Ecto neural progenitor cell (in vitro differentiated cells): ENCODE results near the gene ANGPTL8.

Source experiments
- DNase-seq: peaks from one replicate; pipeline ENCODE4 v3.0.0-alpha.2; 2018; ENCODE audit warnings: low spot score

Gene ANGPTL8

DNA sequence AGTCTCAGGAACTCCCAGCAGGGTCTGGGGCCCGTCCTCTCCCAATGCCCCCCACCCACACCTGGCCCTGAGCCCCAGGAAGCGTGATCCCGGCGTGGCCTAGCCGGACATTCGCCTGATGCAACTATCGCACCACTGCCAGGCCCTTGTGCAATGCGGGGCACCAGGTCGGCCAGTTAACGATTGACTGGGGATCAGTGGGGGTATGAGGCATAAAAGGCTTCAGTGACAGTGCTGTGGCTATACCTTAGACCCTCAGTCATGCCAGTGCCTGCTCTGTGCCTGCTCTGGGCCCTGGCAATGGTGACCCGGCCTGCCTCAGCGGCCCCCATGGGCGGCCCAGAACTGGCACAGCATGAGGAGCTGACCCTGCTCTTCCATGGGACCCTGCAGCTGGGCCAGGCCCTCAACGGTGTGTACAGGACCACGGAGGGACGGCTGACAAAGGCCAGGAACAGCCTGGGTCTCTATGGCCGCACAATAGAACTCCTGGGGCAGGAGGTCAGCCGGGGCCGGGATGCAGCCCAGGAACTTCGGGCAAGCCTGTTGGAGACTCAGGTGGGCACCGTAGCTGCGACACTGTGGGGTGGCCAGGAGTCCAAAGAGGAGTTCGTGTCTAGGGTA, at the start of gene ANGPTL8:
ANGPTL8 (plus strand) TSS at position 243 of the 624 bp plus-strand sequence; CDS start at position 262, 19 bp downstream.
- DNase-seq, result no peak

GRCh38 chr19:11190501-11190900, 48.9 kb upstream of the ANGPTL8 start:
- no peak for DNase-seq

- no peak for DNase-seq
Observed at GRCh38 chr19:11191273-11191755, 48.1 kb upstream of the ANGPTL8 start.

DNA sequence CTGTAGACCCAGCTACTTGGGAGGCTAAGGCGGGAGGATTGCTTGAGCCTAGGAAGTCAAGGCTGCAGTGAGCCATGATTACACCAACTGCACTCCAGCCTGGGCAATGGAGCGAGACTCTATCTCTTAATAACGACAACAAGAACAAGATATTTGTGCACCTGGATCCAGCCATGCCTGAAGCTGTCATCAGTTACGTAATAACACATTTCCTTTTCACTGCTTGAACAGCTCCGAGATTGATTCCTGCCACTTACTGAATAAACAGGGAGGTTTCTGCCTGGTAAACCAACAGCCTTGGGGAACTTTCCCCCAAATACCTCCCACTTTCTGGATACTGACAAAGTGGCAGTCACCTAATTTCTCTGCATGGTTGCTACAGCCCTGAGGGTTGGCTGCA, 47.5 kb upstream of the ANGPTL8 start:
- DNase-seq, result no peak

DNA sequence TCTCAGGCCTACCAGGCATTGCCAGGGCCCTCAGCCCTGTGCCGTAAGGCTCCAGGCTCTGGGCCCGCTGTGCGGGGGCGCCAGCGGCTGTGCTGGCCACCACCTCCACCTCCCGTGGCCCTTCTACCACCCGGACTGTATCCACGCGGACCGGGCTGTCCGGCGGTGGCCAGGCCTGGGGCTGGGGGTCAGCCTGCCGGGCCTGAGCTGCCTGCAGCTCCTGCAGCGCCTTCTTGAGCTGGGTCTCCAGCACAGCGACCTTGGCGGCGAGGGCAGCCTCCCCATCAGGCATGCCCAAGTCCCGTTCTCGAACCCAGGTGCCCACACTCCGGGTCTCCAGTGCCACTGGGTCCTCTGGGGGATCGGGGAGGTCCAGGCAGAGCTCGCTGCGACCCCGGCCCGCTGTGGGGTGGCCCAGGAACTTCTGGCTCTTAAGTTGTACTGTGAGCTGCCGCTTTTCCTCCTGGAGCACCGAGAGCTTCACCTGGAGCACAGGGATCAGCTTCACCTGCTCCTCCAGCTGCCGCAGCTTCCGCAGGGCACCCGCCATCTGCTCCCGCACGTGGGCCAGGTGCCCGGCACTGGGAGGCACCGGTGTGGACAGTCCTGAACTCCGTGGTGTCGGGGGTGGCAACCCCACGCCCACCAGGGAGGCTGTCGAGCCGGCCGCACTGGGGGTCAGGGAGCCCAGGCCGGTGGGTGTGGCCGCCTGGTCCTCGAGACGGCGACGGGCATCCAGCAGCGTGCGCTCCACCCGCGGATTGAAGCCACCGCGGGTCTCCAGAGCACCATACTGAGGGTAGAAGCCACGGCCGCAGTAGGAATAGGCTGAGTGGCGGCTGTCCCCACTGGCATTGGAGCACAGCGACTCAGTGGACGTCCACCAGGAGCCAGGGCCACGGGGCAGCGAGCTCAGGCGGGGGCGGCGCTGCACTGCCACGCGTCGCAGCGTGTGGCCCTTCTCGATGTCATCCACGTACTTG, 46.2 kb upstream of the ANGPTL8 start:
- no peak for DNase-seq

DNA sequence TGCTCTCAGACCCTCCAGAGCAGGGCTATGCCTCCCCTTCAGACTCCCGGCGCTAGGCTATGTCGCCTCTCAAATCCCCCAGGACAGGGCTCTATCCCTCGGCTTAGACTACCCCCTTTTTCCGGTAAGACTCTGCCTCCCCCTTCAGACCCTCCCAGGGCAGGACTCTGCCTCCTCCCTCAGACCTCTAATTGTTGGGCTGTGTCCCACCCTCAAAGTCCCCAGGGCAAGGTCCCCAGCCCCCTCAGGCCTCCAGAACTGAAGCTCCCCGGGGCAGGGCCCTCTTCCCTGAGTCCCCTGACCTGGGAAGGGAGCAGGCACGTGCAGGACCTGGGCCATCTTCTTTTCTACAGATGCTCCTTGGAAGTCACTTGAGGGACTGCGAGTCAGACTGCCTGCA, 45.2 kb upstream of the ANGPTL8 start:
- DNase-seq, result no peak

DNA sequence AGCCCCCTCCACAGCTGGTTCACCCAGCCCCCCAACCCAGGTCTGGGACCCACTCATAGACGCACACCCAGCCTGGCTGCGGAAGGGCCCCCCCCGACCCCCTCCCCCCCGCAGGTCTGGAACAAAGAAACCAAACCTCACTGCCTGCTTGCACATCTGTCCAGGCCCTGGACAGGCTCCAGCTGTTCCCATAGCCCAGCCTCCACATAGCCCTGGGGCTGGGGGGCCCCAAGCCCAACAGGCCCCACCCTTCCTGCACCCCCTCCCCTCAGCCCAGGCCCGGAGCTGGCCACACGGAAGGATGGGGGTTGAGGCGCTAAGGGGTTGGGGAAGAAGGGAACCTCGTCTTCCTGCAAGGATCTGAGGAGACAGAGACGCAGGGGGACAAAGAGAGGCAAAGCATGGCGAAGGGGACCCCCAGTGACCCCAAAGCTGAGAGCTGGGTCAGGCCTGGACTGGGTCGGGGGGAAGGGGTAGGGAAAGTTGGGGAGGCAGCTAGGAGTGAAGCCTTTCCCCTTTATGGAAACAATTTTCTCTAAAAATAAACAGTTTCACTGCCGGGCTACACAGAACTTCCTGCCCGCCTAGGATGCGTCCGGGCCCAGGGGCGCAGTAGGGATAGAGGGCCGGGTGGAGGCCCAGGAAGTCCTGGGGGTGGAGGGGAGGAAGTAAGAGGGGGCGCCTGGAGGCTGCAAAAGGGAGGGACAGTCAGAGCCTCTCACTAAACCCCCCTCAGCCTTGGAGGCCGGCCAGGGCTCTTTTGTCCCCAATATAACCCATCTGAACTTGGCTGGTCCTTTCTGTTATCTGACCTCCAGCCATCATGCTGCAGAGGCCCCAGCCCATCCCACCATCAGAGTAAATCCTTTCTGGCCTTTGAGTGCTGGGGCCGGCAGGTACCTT, 44.5 kb upstream of the ANGPTL8 start:
- no peak for DNase-seq

- DNase-seq, result no peak
Observed at GRCh38 chr19:11195681-11196080, 43.7 kb upstream of the ANGPTL8 start.

GRCh38 chr19:11196406-11197287, 42.8 kb upstream of the ANGPTL8 start:
- peak; percentile 64 for DNase-seq

DNA sequence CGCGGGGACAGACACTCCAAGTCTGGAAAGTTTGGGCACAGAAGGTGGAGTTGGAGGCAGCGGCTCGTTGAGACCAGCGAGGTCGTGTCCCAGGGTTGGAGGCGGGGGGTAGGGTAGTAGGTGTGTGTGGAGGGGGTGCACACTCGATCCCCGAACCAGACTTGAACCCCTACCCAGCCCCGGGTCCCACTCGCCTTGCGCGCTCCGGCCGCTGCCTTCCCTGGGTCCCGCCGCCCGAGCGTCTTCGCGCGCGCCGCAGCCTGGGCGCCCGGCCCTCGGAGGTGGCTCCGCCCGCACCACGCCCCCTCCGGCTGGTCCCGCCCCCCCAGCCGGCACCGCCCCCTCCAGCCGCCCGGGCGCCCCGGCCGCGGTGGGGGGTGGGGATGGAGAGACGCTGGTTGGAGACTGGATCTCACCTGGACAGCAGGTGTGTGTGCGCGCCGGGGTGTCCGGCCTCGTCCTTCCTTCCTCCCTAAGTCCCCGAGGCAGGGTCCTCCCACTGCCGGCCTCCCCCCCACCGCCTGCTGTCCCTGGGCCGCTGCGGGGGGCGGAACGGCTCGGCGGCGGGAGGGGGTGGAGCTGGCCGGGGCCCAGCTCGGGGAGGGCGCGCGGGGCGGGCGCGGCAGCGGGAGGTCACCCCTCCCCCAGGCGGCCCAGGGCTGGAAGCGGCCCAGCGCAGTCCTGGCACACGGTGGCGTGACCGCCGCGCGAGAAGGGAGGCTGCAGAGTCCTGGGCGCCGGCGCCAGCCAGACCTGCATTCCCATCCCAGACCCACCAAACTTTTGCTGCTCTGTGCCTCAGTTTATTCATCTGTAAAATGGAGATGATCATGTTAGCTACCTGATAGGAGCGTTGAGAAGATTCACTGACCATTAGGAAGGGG, 41.9 kb upstream of the ANGPTL8 start, which contains the start of gene KANK2:
KANK2 (minus strand) TSS at position 255 of the 884 bp plus-strand sequence. CDS start 3,034 bp downstream, outside the sequence.
- DNase-seq, result peak; percentile 91

DNA sequence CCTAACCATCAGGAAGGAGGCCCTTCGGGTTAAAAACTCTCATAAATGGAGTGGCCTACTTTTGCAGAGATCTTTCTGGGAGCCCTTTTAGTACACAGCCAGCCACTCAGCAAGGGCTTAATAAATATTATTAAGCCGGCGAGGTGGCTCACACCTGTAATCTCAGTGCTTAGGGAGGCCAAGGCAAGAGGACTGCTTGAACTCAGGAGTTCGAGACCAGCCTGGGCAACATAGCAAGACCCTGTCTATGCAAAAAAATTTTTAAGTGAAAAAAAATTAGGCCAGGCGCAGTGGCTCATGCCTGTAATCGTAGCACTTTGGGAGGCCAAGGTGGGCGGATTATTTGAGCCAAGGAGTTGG, 41.3 kb upstream of the ANGPTL8 start:
- no peak for DNase-seq

DNA sequence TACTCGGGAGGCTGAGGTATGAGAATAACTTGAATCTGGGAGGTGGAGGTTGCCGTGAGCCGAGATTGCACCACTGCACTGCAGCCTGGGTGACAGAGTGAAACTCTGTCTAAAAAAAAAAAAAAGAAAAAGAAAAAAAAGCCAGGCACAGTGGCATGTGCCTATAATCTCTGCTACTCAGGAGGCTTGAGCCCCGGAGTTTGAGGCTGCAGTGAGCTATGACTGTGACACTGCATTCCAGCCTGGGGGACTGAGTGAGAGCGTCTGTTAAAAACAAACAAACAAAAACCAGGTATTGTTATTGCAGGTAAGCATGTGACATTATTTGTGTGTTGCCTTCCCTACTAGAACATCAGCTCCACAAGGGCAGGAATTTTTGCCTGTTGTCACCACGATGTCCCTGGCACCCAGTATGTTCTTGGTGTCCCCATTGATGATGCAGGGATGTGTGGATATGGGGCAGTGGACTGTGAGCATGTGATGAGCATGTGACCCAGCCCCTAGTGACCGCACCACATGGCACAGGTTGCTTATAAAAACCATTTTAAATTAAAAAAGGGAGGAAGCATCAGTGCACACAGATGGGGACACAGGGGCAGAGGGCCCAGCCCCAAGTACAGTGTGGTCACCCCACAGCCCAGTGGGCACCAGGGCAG, 40.5 kb upstream of the ANGPTL8 start:
- DNase-seq, result no peak

DNA sequence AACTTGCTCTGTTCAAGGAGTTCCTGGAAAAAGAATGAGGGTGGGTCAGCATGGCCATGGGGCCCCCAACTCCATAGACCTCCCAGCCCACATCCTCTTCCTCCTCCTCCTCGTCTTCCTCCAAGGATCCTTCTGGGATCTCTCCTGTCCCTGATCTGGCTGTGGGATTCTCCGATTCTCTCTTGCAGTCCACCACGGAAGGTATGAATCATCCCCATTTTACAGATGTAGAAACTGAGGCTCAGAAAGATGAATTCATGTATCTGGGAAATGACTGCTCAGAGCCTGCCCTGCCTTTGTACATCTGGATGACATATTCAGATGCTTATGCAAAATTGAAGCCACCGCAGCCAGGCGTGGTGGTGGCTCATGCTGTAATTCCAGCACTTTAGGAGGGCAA, 39.9 kb upstream of the ANGPTL8 start:
- DNase-seq, result no peak

- no peak for DNase-seq
Observed at GRCh38 chr19:11200015-11200574, 39.3 kb upstream of the ANGPTL8 start.

DNA sequence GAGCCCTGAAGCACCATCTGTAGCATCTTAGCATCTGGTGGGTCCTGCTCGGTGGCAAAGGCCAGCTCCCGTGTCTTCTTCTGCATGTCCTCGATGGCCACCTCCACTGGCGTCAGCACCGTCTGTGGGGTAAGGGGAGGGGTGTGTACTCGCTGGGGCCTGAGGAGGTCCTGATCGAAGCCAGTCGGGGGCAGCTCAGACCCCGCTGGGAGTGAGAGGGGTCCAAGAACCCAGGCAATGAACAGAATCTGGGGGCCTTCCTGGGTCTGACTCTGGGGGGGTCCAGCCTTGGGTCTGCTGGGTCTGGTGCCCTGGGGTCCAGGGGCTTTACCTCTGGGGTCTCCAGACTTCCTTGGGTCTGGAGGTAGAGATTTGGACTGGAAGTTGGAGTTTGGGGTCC, 38.5 kb upstream of the ANGPTL8 start:
- DNase-seq, result no peak

- no peak for DNase-seq
Observed at GRCh38 chr19:11201791-11202190, 37.6 kb upstream of the ANGPTL8 start.

DNA sequence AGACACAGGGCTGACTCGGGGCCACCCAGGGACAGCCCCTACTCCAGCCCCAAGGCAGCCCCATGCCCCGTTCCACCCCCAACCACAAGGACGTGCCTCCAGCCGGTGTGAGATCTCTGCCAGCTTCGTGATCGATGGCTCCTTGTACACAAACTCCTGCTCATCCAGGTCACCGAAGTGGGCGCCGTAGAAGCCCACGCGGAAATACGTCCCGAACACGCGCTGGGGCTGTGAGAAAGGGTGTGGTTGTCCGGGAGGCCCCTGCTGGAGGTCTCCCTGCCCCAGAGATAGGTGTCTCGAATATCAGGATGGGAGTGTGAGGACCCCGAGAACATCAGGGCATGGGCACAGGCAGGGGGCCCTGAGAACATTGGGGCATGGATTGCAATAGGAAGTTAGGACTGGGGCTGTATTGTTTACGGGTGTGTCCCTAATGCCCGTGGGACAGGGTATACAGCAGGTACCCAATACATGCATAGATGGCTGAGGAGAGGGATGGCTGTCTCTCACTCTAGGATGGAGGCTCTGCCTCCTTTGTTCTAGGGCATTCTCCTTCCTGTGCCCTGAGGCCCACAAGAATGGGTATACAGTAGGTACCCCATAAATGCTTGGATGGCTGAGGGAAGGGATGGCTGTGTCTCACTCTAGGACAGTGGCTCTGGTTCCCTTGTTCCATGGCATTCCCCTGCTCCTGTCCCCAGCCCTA, 36.8 kb upstream of the ANGPTL8 start:
- DNase-seq, result no peak
